VCaP (cell line): ENCODE data around the gene PLPPR4.
"Not testable (repeated sequence)": the region's sequence is repeated elsewhere in the genome, so short reads cannot be mapped to it uniquely, and the experiment has no call there.

Source experiments
- H3K27ac ChIP-seq: fragments of 450-650 bp; 2 replicates; pipeline ENCODE4 v1.5.1; 2017
- TF ChIP-seq, protein P1 (sequence below): fragments of 450-650 bp; conservative IDR thresholded peaks from 2 replicates; pipeline ENCODE4 v1.5.1; 2017; ENCODE audit warnings: mild to moderate bottlenecking, moderate library complexity

The PLPPR4 gene

DNA sequence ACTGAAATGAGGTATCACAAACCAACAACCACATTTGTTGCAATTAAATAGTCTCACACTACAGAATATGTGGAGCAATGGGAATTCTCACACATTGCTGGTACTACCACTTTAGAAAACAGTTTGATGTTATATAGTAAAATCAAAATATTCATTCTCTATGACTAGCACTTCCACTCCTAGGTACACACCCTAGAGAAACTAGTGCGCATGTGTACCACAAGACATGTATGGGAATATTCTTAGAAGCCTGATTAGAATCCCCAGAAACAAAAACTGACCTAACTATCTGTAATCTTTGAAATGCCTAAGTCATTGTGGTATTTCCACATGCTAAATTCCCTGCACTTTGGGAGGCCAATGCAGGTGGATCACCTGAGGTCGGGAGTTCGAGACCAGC lies 18.1 kb upstream of the PLPPR4 start:
- no peak overlapping the region for H3K27ac ChIP-seq
- TF ChIP-seq, protein P1, sequence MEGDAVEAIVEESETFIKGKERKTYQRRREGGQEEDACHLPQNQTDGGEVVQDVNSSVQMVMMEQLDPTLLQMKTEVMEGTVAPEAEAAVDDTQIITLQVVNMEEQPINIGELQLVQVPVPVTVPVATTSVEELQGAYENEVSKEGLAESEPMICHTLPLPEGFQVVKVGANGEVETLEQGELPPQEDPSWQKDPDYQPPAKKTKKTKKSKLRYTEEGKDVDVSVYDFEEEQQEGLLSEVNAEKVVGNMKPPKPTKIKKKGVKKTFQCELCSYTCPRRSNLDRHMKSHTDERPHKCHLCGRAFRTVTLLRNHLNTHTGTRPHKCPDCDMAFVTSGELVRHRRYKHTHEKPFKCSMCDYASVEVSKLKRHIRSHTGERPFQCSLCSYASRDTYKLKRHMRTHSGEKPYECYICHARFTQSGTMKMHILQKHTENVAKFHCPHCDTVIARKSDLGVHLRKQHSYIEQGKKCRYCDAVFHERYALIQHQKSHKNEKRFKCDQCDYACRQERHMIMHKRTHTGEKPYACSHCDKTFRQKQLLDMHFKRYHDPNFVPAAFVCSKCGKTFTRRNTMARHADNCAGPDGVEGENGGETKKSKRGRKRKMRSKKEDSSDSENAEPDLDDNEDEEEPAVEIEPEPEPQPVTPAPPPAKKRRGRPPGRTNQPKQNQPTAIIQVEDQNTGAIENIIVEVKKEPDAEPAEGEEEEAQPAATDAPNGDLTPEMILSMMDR = no peak

DNA sequence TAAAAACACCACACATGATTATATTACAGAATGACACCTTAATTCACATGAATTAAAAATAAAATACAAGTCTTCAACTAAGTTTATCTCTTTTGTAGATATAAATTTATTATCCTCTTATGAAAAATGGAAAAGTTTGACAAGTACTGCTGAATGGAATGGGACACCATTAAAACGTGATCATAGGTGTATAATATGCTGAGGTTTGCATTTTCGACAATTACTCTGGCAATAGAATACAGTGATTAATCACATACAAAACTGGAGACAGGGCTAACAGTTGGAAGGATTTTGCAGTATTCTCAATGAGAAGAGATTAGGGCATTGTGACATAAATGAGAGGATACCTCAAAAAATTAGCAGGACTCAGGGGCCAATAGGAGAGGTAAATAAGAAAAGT lies 17.1 kb upstream of the PLPPR4 start:
- H3K27ac ChIP-seq = no peak overlapping the region
- TF ChIP-seq, protein P1 = no peak

- TF ChIP-seq, protein P1 = no peak
- H3K27ac ChIP-seq = no peak overlapping the region
These were observed 13.6 kb upstream of the PLPPR4 start for GRCh38 chr1:99250728-99251127.

- no peak overlapping the region for H3K27ac ChIP-seq
- TF ChIP-seq, protein P1 = no peak
These were observed 13.0 kb upstream of the PLPPR4 start for GRCh38 chr1:99251308-99251707.

GRCh38 chr1:99252630-99253029 lies 11.7 kb upstream of the PLPPR4 start:
- no peak overlapping the region for H3K27ac ChIP-seq

DNA sequence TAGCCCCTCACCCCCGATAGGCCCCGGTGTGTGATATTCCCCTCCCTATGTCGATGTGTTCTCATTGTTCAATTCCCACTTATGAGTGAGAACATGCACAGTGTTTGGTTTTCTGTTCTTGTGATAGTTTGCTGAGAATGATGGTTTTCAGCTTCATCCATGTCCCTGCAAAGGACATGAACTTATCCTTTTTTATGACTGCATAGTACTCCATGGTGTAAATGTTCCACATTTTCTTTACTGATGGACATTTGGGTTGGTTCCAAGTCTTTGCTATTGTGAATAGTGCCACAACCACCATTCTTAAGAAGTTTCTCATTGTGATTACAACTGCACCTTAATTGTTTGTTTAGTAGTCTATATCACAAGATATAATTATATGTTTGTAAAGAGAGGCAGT lies 3.9 kb upstream of the PLPPR4 start:
- H3K27ac ChIP-seq = not testable (repeated sequence)

More at GRCh38 chr1:99252630-99253029, 11.7 kb upstream of the PLPPR4 start:
- TF ChIP-seq, protein P1 = no peak

- H3K27ac ChIP-seq = peak overlapping the region; percentile 62
- TF ChIP-seq, protein P1 = no peak
These were observed 832 bp downstream of the PLPPR4 start for GRCh38 chr1:99265124-99265523.

- TF ChIP-seq, protein P1 = no peak
- H3K27ac ChIP-seq = no peak overlapping the region
These were observed 2.4 kb downstream of the PLPPR4 start for GRCh38 chr1:99266726-99267125.
